Endothelial cell of hepatic sinusoid (primary cell): Measurements from ENCODE around the gene BCCIP.

Source experiments
- in situ Hi-C: cut with HindIII; loops from 2 replicates; pipeline ENCODE4 v1.10.0; 2017; ENCODE audit warnings: low sequenced_read_pairs

The BCCIP gene

GRCh38 chr10:125797424-125797823, 25.9 kb upstream of the BCCIP start:
- in situ Hi-C loops: loop anchor here (5.0 kb wide), 1 partner anchor 35 kb away; no protein-coding TSS in a partner anchor

DNA sequence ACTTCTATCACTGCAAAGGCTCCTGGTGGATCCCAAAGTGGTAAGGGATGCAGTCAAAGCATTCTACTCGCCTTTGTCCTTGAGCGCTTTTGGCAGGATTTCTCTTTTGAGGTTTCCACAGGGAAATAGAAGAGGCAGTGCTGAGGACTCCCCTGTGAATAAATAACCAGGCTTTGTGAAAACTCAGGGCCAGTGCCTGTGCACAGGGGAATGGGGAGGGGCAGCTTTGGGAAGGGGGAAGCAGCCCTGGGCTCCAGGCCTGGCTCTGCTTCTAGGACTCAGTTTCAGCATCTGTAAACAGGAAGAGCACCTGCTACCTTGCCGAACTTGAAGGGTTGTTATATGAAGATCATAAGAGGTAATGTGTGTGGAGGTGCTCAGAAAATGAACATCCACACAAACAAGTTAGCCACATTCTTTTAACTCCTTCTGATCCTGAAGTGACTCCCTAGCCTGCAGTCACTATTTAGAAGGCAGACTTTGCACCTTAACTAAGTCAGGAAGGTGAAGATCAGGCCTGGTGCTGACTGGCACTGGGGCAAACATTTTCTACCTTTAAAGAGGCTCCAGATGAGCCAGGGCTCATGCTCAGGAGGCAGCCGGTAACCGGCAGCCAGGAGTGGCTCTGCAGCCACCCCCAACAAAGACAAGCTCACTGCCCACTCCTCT, 25.2 kb upstream of the BCCIP start:
- in situ Hi-C loops: loop anchor here (5.0 kb wide), 1 partner anchor 36 kb away; no protein-coding TSS in a partner anchor

DNA sequence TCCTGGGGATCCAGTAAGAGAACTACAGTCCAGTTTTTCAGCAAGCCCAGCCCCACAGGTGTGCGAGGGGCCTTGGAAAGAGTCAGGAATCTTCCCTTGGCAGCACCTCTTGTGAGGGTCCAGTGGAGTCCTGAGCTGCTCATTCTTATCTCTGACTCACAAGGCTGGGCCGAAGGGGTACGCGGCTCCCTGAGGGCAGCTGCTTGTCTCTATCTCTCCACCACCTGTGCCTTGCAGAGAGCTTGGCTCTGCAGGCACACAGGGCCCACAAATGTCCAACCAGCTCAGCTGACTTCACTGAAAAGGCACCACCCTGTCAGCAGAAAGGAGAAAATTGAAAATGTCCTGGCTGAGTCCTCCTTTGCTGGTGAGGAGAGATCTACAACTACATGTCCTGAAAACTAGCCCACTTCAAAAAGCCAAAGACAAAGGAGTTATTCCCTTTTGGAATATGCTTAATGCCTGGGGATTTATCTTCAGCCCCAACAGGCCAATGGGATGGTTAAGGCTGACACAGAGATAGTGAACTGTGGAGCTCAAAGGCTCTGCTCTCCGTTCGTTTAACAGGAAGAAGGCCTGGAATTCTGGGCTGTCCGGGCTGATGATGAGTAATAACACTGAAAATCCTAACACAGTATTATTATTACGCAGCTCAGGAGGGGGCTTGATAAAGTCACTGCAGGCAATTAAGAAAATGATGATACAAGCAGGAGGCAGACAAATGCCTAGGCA, 23.7 kb upstream of the BCCIP start:
- in situ Hi-C loops: loop anchor here (5.0 kb wide), 1 partner anchor 37 kb away; no protein-coding TSS in a partner anchor

GRCh38 chr10:125801574-125801973, 21.8 kb upstream of the BCCIP start:
- in situ Hi-C loops: no loop called here

- in situ Hi-C loops: no loop called here
Measured at GRCh38 chr10:125802131-125802530, 21.2 kb upstream of the BCCIP start.

DNA sequence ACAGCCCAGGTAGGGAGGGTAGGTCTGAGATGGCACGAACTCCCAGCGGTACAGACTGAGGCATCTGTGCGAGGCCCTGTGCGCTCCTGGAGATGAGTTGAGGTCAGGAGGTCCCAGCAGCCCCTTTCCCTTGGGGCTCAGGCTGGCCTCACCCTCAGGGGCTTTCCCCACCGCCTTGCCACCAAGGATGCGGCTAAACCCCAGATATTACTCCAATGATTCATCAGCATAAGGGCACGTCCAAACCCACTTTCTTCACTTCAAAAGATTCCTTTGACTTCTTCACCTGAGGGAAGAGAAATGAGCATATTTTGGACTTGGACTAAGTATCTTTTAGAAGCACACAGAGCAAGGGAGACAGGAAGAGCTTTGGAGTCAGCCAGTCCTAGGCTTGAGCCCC, 20.6 kb upstream of the BCCIP start:
- in situ Hi-C loops: no loop called here

- in situ Hi-C loops: no loop called here
Measured at GRCh38 chr10:125808047-125808446, 15.3 kb upstream of the BCCIP start.

DNA sequence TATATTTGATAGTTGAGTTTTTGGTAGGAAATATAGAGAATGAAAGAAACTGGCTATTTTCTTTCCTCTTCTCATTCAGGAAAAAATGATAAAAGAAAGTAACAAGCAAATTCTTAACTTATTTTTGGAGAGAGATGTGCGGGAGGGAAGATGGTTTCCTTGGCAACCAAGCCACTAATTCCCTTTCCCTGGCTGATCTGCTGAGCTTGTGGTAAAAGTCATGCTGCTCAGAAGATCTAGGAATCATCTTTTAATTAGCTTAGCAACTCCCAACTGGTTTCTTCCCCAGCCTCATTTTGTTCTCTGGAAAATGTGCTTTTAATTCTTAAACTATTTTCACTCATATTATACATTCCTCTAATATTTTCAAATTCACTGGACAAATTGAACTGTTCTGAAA, 12.1 kb upstream of the BCCIP start:
- in situ Hi-C loops: no loop called here

DNA sequence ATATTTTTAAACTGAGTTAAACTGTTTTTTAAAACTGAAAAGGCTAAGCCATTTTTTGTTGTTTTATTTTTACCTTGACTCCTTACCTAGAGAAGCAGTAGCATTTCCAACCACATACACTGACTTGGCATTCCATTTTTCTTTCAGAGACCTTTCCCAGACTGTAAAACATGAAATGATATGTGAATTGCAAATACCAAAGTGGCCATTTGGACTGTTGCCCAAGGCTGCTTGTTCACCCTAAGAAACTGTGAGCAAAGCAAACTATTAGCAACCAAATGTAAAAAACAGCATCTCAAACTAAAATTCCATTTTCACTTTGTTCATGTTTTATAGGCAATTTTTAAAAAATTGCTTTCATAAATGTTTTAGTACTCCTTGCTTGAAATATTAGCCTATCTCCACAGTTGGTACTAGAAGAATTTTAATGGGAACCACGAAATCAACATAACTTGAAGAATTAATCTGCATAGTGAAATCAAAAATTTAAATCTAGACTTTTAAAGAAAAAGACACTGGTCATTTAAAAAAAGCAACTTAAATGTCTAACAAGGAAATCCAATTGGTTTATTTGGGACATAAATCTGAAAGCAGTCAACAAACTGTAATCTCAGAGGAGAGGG, 11.1 kb upstream of the BCCIP start:
- in situ Hi-C loops: no loop called here

- in situ Hi-C loops: no loop called here
Measured at GRCh38 chr10:125815764-125816163, 7.6 kb upstream of the BCCIP start.

DNA sequence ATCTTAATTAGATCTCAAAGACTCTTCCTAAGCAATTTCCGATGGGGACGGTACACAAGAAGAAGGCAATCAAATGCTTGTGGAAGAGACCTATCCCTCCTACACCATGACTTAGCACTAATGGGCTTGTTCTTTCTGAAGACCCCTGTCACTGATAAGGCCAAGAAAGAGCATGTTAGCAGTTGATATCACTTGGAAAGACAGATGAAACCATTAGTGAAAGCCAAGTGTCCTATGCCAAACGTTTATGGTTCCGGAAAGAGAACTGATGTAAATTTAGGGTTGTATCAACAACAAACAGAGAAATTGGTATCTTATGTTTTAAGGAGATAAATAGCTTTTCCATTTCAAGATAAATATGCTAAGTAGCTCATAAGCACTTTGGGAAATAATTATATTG, 6.8 kb upstream of the BCCIP start:
- in situ Hi-C loops: no loop called here

DNA sequence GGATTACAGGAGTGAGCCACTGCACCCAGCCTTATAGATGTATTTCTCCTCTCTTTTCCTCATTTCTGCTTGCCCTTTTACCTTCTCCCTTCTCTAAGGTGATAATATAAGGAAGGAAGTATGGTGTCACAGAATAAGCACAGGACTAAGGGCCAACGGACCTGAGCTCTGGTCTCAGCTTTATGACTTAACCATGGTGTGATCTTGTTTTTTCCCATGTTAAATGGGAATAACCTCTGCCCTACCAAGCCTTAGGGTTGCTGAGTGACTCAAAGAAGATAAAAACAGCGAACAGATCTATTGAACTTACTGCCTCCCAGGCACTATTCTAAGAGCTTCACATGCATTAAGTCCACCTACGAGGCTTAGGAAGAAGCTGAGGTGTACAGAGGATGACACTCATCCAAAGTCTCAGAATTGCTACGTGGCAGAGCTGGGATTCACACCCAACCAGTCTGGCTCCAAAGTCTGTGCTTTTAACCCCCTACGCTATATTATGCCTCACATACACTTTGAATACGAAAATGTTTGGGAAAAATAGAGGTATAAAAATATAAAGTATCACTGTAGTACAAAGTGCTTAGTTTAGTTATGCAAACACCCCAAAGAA, 5.9 kb upstream of the BCCIP start:
- in situ Hi-C loops: no loop called here

GRCh38 chr10:125820701-125821100, 2.6 kb upstream of the BCCIP start:
- in situ Hi-C loops: no loop called here

- in situ Hi-C loops: no loop called here
Measured at GRCh38 chr10:125823663-125824251, 411 bp downstream of the BCCIP start.

GRCh38 chr10:125824736-125825135, 1.4 kb downstream of the BCCIP start:
- in situ Hi-C loops: no loop called here

DNA sequence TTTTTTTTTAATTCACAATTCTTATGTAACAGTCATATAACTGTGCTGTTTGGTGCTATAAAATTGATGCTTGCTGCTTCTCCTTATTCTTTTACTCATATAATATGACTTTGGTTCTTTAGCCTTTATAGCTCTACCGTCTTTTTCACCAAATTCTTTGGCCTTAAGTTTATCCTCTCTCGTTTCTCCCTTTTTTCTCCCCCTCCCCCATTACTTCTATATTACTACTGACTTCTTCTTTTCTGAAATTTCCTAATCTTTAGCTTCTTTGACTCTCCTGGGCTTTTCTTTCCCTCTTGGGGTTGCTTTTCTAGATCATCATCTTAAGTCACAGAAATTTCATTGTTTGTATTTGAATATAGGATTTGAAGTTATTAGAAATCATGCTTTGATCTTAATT, 3.8 kb downstream of the BCCIP start:
- in situ Hi-C loops: no loop called here

- in situ Hi-C loops: no loop called here
Measured at GRCh38 chr10:125828311-125828710, 5.0 kb downstream of the BCCIP start.

DNA sequence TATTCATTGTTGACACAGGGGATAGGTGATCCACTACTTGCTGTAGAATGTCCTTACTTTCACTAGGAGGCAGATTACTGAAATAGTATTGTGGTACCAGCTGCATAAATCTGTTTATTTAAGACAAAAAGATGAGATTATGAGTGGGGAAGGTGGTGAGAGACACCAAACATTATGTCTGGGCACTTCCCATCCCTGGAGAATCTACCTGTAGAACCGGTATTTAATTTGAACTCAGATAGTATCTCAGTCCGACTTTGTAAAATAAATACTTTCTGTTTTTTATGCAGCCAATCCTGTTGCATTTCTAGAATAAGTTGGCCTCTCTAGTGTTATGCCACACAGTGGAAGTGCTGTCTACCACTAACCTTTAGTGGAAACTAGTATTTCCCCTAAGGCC, 13.4 kb downstream of the BCCIP start:
- in situ Hi-C loops: no loop called here

GRCh38 chr10:125838802-125839575, 15.6 kb downstream of the BCCIP start:
- in situ Hi-C loops: no loop called here

DNA sequence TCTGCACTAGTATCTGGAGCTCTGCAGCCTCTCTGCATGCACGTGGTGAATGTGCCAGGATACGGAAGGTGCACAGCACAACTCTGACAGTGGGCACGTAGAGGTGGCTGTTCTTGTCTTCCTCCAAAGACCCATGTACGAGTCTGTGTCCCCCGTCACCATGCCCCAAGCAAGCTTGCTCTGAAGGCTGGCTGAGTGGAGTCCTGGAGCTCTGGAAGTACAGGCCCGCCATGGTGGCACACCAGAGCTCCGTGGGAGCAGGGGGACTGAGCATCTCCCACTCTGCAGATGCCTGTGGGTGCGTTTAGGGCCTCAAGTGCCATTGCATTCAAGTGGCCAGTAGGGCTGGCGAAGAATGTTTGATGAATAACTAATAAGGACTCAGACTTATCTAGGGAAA, 17.1 kb downstream of the BCCIP start:
- in situ Hi-C loops: no loop called here
